Omental fat pad (tissue), 4 donors: ENCODE data around the gene SPATA33. TPM values are rescaled to one million over a fixed set of nuclear protein-coding genes. Genes with fewer than 3 reads are reported as not detected.

Experiments used
- ATAC-seq: fragments of 150-250 bp; one replicate; pipeline ENCODE4 v1.9.1; 2016; ENCODE audit warnings: mild to moderate bottlenecking, moderate library complexity; ENCODE audit not compliant: low FRiP score
- DNase-seq: peaks from one replicate; pipeline ENCODE4 v3.0.0-alpha.2; 2019; ENCODE audit warnings: low spot score
- CTCF ChIP-seq, 3 donors: fragments of 450-650 bp; IDR thresholded peaks; one replicate each; pipeline ENCODE4 v1.5.1; 2016 to 2017; ENCODE audit warnings: antibody characterized with exemption in 3 of 3, mild to moderate bottlenecking in 3 of 3, moderate library complexity in 2 of 3
- total RNA-seq, 4 donors: library from RNA; depleted of rRNA; stranded (reverse); fragments of >200 nt; gene quantifications; one replicate each; pipeline ENCODE4 v1.1.0, GENCODE V29; 2016

Gene SPATA33
- total RNA-seq, 4 donors from 2014 or later = 1.8 to 7.1 (median 4.3) TPM

GRCh38 chr16:89615176-89615575 lies 42.5 kb upstream of the SPATA33 start:
- DNase-seq = no peak
- no peak for ATAC-seq
- no peak for TF ChIP-seq CTCF (IDR thresholded peaks at IDR 0.05)

GRCh38 chr16:89615596-89616090 lies 42.0 kb upstream of the SPATA33 start:
- ATAC-seq = no peak
- no peak for DNase-seq
- TF ChIP-seq CTCF (IDR thresholded peaks at IDR 0.05) = peak in 1 of 3 donors; percentile 11

GRCh38 chr16:89616623-89617022 lies 41.0 kb upstream of the SPATA33 start:
- DNase-seq (no peak), ATAC-seq (no peak)
- TF ChIP-seq CTCF (IDR thresholded peaks at IDR 0.05) = no peak

GRCh38 chr16:89617036-89617435 lies 40.6 kb upstream of the SPATA33 start:
- ATAC-seq (no peak), DNase-seq (no peak)
- TF ChIP-seq CTCF (IDR thresholded peaks at IDR 0.05) = no peak

GRCh38 chr16:89618109-89618998 lies 39.3 kb upstream of the SPATA33 start:
- ATAC-seq = no peak
- no peak for TF ChIP-seq CTCF (IDR thresholded peaks at IDR 0.05)
- DNase-seq = no peak

GRCh38 chr16:89619840-89620239 lies 37.8 kb upstream of the SPATA33 start:
- DNase-seq = no peak
- no peak for TF ChIP-seq CTCF (IDR thresholded peaks at IDR 0.05)
- no peak for ATAC-seq

- ATAC-seq (no peak), DNase-seq (no peak)
- no peak for TF ChIP-seq CTCF (IDR thresholded peaks at IDR 0.05)
Measured at GRCh38 chr16:89620406-89620841, 37.2 kb upstream of the SPATA33 start.
